Right atrium auricular region (tissue), 2 donors: ENCODE results near the gene SPRED1. TPM values are rescaled to one million over a fixed set of nuclear protein-coding genes. Genes with fewer than 3 reads are reported as not detected.
A peak's percentile ranks its signal among the peaks of the same experiment; 100 is the strongest.

ENCODE experiments used
- DNase-seq: peaks from one replicate; pipeline ENCODE4 v3.0.0-alpha.2; 2019; ENCODE audit warnings: low spot score
- H3K27ac ChIP-seq, 2 donors: fragments of 200-600 bp; sonication (generic); 1 replicate in 1 of 2; 2 replicates in 1 of 2; pipeline ENCODE4 v1.5.1; 2016 to 2019
- H3K27me3 ChIP-seq, 2 donors: fragments of 200-600 bp; sonication (generic); one replicate each; pipeline versions ENCODE4 v1.5.1 to v1.6.0; 2017 to 2019
- H3K36me3 ChIP-seq: fragments of 200-600 bp; sonication (generic); one replicate; pipeline ENCODE4 v1.5.1; 2016
- H3K4me1 ChIP-seq, 2 donors: fragments of 200-600 bp; sonication (generic); one replicate each; pipeline versions ENCODE4 v1.5.1 to v1.6.0; 2017 to 2019
- H3K4me3 ChIP-seq, 2 donors: fragments of 200-600 bp; sonication (generic); 1 replicate in 1 of 2; 2 replicates in 1 of 2; pipeline ENCODE4 v1.5.1; 2017 to 2019; ENCODE audit warnings: mild to moderate bottlenecking in 1 of 2, moderate library complexity in 1 of 2
- H3K9me3 ChIP-seq, 2 donors: fragments of 200-600 bp; sonication (generic); one replicate each; pipeline ENCODE4 v1.5.1; 2019
- total RNA-seq, 2 donors: library from RNA; depleted of rRNA; stranded (reverse); fragments of >200 nt; gene quantifications; one replicate each; pipeline ENCODE4 v1.1.0, GENCODE V29; 2016
- TF ChIP-seq, protein P1 (sequence below), 2 donors: fragments of 200-600 bp; sonication (generic); IDR thresholded peaks; one replicate each; pipeline ENCODE4 v1.5.1; 2019; ENCODE audit warnings: antibody characterized with exemption in 2 of 2

SPRED1 gene
- 10 to 100 TPM in 1 of 2 donors, 1 to 10 TPM in 1; 9.4 to 10.9 TPM for total RNA-seq

DNA sequence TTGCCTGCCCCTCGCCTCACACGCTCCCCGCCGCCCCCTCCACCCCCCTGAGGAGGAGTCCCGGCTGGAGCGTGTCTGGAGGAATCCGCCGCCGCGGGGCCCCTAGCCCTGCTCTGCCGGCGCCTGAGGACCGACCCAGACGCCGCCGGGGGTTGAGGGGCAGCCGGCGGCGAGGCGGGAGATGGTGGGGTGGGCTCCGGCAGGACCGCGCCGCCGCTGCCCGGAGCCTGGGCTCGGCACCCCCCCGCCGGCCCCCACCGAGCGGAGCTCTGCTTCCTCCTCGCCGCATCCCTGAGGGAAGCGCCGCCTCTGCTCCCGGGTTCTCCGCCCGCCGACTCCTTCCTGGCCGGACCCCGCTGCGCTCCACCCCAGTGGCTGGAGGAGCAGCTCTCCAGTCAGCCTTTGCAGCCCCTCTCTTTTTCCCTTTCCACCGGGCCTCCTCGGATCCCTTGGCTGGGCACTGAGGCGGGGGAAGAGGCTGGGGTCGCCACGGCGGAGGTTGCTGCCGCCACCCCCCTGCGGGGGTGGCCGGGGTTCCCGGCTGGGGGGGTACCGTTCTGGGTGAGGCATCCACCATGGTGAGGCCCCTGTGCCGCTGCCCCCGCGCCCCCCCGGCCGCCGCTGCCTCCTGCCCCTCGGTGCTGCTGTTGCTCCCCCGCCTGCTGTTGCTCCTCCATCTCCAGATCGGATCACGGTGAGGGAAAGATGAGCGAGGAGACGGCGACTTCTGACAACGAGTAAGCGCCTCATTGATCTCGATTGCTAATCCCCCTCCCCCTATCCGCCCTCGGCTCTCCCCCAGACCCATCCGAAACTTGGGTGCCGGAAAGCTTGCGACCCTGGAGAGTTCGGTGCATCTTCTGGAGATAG, at the start of gene SPRED1:
Gene SPRED1 (plus strand): TSS at position 356 of the 870 bp plus-strand sequence. CDS start 350 bp downstream, at position 706.
- Histone ChIP-seq H3K9me3 (no peaks in the 10 kb centered on the region), H3K4me1 (peaks cover 0 to 17% of the 10 kb centered on the region in 2 donors), H3K36me3 (no peaks in the 10 kb centered on the region), H3K27ac (peak within 1 kb of the TSS; percentile 97 to 99), H3K27me3 (no peaks in the 10 kb centered on the region), H3K4me3 (peak within 1 kb of the TSS; percentile 66 to 92)
- TF ChIP-seq, protein P1, sequence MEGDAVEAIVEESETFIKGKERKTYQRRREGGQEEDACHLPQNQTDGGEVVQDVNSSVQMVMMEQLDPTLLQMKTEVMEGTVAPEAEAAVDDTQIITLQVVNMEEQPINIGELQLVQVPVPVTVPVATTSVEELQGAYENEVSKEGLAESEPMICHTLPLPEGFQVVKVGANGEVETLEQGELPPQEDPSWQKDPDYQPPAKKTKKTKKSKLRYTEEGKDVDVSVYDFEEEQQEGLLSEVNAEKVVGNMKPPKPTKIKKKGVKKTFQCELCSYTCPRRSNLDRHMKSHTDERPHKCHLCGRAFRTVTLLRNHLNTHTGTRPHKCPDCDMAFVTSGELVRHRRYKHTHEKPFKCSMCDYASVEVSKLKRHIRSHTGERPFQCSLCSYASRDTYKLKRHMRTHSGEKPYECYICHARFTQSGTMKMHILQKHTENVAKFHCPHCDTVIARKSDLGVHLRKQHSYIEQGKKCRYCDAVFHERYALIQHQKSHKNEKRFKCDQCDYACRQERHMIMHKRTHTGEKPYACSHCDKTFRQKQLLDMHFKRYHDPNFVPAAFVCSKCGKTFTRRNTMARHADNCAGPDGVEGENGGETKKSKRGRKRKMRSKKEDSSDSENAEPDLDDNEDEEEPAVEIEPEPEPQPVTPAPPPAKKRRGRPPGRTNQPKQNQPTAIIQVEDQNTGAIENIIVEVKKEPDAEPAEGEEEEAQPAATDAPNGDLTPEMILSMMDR (IDR thresholded peaks at IDR 0.05): no peak
- DNase-seq: peak; percentile 80

DNA sequence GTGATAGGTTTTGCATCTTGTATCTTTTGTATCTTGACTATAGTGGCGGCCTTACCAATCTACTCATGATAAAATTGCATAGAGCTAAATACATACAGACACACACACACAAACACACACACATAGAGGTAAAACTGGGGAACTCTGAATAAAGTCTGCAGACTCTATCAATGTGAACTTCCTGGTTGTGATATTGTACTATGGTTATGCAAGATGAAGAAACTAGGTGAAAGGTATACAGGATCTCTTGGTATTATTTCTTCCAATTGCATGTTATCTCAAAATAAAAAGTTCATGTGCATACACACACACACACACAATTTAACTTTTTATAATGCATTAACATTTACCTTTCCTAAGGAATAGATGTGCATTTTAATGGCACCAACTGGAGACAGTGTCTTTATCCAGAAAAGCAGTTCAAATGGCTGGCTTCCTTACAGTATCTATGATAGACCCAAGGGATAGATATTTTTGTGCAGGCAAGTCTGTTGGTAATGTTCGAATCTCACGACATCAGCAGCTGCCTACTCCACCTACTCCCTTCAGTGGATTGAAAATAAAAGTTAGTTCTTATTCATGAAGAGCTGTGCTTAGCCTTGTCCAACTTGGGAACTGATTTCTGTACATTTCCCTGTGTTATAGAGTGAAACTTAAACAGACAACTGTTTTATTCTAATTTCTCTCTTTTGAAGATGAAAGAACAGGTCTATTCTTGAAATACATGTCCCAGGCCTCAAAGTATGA, 46.9 kb upstream of the SPRED1 start:
- Histone ChIP-seq H3K36me3 (no peaks in the 10 kb centered on the region), H3K27ac (no peak overlapping the region), H3K9me3 (no peaks in the 10 kb centered on the region), H3K4me1 (no peaks in the 10 kb centered on the region), H3K27me3 (no peaks in the 10 kb centered on the region), H3K4me3 (no peak overlapping the region)
- no peak for DNase-seq
- TF ChIP-seq, protein P1 (IDR thresholded peaks at IDR 0.05): no peak

DNA sequence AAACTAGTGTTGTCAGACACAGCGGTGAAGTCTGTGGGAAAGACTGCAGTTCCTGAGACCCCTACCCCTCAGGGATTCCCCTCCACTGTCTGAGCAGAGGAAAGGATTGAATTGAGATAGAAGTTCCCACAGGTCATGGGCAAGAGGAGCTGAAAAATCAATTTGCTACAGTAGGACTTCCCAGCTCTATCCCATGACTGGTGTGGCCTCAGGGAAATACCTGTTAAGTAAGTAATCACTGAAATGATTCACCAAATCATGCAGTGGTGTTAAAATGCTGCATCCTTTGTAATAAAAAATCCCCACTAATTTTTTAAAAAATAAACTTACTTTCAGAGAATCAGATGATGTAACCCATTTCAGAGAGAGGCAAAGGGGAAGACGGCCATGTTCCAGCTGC, 45.0 kb upstream of the SPRED1 start:
- H3K4me1 ChIP-seq: no peaks in the 10 kb centered on the region
- no peak overlapping the region for H3K27ac ChIP-seq
- H3K36me3 ChIP-seq: no peaks in the 10 kb centered on the region
- no peaks in the 10 kb centered on the region for H3K27me3 ChIP-seq
- DNase-seq: no peak
- no peaks in the 10 kb centered on the region for H3K9me3 ChIP-seq
- no peak overlapping the region for H3K4me3 ChIP-seq
- TF ChIP-seq, protein P1 (IDR thresholded peaks at IDR 0.05): no peak

DNA sequence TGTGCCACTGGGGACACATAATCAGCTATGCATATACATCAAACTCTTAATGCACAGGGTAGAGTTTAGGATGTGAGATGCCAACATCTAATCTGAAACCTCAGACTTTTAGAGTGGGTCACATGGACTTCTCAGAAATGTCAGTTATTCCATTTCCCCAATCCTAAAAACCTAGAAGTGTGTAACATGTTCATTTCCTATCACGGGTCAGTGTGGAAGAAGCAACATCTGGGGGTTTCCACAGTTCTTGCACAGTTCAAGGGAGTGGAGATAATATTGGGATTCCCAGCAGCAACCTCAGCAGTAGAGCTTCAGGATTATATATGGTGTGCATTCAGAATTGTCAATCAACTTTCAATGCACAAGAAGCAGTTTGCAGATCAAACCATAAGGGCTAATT, 44.4 kb upstream of the SPRED1 start:
- Histone ChIP-seq H3K9me3 (no peaks in the 10 kb centered on the region), H3K27ac (no peak overlapping the region), H3K27me3 (no peaks in the 10 kb centered on the region), H3K36me3 (no peaks in the 10 kb centered on the region), H3K4me1 (no peaks in the 10 kb centered on the region), H3K4me3 (no peak overlapping the region)
- TF ChIP-seq, protein P1 (IDR thresholded peaks at IDR 0.05): no peak
- DNase-seq: no peak

DNA sequence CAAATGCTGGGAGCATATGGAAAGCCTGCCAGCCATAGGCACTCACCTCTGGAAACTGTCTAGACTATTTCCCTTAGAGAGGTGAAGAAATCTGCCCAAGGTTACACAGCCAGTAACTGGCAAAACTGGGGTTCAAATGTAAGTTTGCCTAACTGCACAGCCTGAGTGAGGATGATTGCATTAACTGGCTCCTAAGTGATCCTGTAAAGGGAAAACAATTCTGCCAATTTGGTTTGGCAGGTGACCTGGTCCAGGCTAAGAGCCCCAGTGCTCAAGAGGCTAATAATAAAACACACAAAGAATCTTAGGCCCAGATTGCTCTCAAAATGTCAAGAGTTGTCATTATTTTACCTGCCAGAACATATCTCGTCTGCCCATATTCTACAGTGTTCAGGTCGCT, 43.9 kb upstream of the SPRED1 start:
- Histone ChIP-seq H3K9me3 (no peaks in the 10 kb centered on the region), H3K27ac (no peak overlapping the region), H3K27me3 (no peaks in the 10 kb centered on the region), H3K4me1 (no peaks in the 10 kb centered on the region), H3K36me3 (no peaks in the 10 kb centered on the region), H3K4me3 (no peak overlapping the region)
- no peak for DNase-seq
- TF ChIP-seq, protein P1 (IDR thresholded peaks at IDR 0.05): no peak
